Measurements from ENCODE around the gene CPO.

CPO gene

GRCh38 chr2:206939340-206939739, at the start of gene CPO:
CPO (plus strand) TSS chr2:206939518; CDS start chr2:206939600, 82 bp downstream.
- H3K4me3 ChIP-seq (ENCODE audit: low read length): no peak within 1 kb of the TSS
- H3K27me3 ChIP-seq (ENCODE audit: control insufficient read depth, low read length): no peaks in the 10 kb centered on the region
- no peaks in the 10 kb centered on the region for H3K4me1 ChIP-seq (ENCODE audit: control insufficient read depth, low read length)
- H3K36me3 ChIP-seq (ENCODE audit: control insufficient read depth, low read length): no peaks in the 10 kb centered on the region
- H3K27ac ChIP-seq (ENCODE audit: low read depth, low read length): no peak within 1 kb of the TSS
- TF ChIP-seq CTCF (IDR thresholded peaks at IDR 0.05; ENCODE audit: low read depth, low read length, poor library complexity, severe bottlenecking) (no peak), EZH2phosphoT487 (IDR thresholded peaks at IDR 0.05; ENCODE audit: borderline replicate concordance, low read length) (no peak)
- H4K20me1 ChIP-seq (ENCODE audit: control insufficient read depth, insufficient read depth, low read depth, low read length): no peaks in the 10 kb centered on the region
- no peaks in the 10 kb centered on the region for H3K9me3 ChIP-seq (ENCODE audit: control insufficient read depth, insufficient read depth, low read length)
- H3K4me2 ChIP-seq (ENCODE audit: low read length): no peak within 1 kb of the TSS
- no peaks in the 10 kb centered on the region for H3K9me2 ChIP-seq (replicated peaks; ENCODE audit: control insufficient read depth, low read length)
- no peaks in the 10 kb centered on the region for H3K79me2 ChIP-seq (ENCODE audit: control insufficient read depth, low read length)
- no peaks in the 10 kb centered on the region for H3F3A ChIP-seq (ENCODE audit: control insufficient read depth, insufficient read depth)

- no peak for TF ChIP-seq CTCF (IDR thresholded peaks at IDR 0.05; ENCODE audit: low read depth, low read length, poor library complexity, severe bottlenecking)
- Histone ChIP-seq H3K4me3 (ENCODE audit: low read length) (no peak overlapping the region), H3K4me2 (ENCODE audit: low read length) (no peak overlapping the region), H3K27me3 (ENCODE audit: control insufficient read depth, low read length) (no peaks in the 10 kb centered on the region), H3K9me3 (ENCODE audit: control insufficient read depth, insufficient read depth, low read length) (no peaks in the 10 kb centered on the region), H4K20me1 (ENCODE audit: control insufficient read depth, insufficient read depth, low read depth, low read length) (no peaks in the 10 kb centered on the region), H3K9me2 (replicated peaks; ENCODE audit: control insufficient read depth, low read length) (no peaks in the 10 kb centered on the region), H3K4me1 (ENCODE audit: control insufficient read depth, low read length) (no peaks in the 10 kb centered on the region), H3K79me2 (ENCODE audit: control insufficient read depth, low read length) (no peaks in the 10 kb centered on the region), H3K36me3 (ENCODE audit: control insufficient read depth, low read length) (no peaks in the 10 kb centered on the region), H3K27ac (ENCODE audit: low read depth, low read length) (no peak overlapping the region), H3F3A (ENCODE audit: control insufficient read depth, insufficient read depth) (no peaks in the 10 kb centered on the region)
These were observed 49.1 kb upstream of the CPO start for GRCh38 chr2:206890179-206890578.

GRCh38 chr2:206890926-206891325, 48.4 kb upstream of the CPO start:
- no peaks in the 10 kb centered on the region for H3K9me3 ChIP-seq (ENCODE audit: control insufficient read depth, insufficient read depth, low read length)
- H3K4me3 ChIP-seq (ENCODE audit: low read length): no peak overlapping the region
- no peaks in the 10 kb centered on the region for H3F3A ChIP-seq (ENCODE audit: control insufficient read depth, insufficient read depth)
- TF ChIP-seq EZH2phosphoT487 (IDR thresholded peaks at IDR 0.05; ENCODE audit: borderline replicate concordance, low read length) (no peak), CTCF (IDR thresholded peaks at IDR 0.05; ENCODE audit: low read depth, low read length, poor library complexity, severe bottlenecking) (no peak)
- H3K79me2 ChIP-seq (ENCODE audit: control insufficient read depth, low read length): no peaks in the 10 kb centered on the region
- no peaks in the 10 kb centered on the region for H4K20me1 ChIP-seq (ENCODE audit: control insufficient read depth, insufficient read depth, low read depth, low read length)
- H3K4me1 ChIP-seq (ENCODE audit: control insufficient read depth, low read length): no peaks in the 10 kb centered on the region
- H3K27ac ChIP-seq (ENCODE audit: low read depth, low read length): no peak overlapping the region
- H3K27me3 ChIP-seq (ENCODE audit: control insufficient read depth, low read length): no peaks in the 10 kb centered on the region
- no peak overlapping the region for H3K4me2 ChIP-seq (ENCODE audit: low read length)
- no peaks in the 10 kb centered on the region for H3K9me2 ChIP-seq (replicated peaks; ENCODE audit: control insufficient read depth, low read length)
- H3K36me3 ChIP-seq (ENCODE audit: control insufficient read depth, low read length): no peaks in the 10 kb centered on the region

GRCh38 chr2:206915121-206915520, 24.2 kb upstream of the CPO start:
- H3K27ac ChIP-seq (ENCODE audit: low read depth, low read length): no peak overlapping the region
- no peaks in the 10 kb centered on the region for H3K27me3 ChIP-seq (ENCODE audit: control insufficient read depth, low read length)
- H4K20me1 ChIP-seq (ENCODE audit: control insufficient read depth, insufficient read depth, low read depth, low read length): no peaks in the 10 kb centered on the region
- H3K4me2 ChIP-seq (ENCODE audit: low read length): no peak overlapping the region
- no peak overlapping the region for H3K4me3 ChIP-seq (ENCODE audit: low read length)
- no peaks in the 10 kb centered on the region for H3K9me3 ChIP-seq (ENCODE audit: control insufficient read depth, insufficient read depth, low read length)
- H3K79me2 ChIP-seq (ENCODE audit: control insufficient read depth, low read length): no peaks in the 10 kb centered on the region
- no peaks in the 10 kb centered on the region for H3K4me1 ChIP-seq (ENCODE audit: control insufficient read depth, low read length)
- no peaks in the 10 kb centered on the region for H3K9me2 ChIP-seq (replicated peaks; ENCODE audit: control insufficient read depth, low read length)
- TF ChIP-seq CTCF (IDR thresholded peaks at IDR 0.05; ENCODE audit: low read depth, low read length, poor library complexity, severe bottlenecking) (no peak), EZH2phosphoT487 (IDR thresholded peaks at IDR 0.05; ENCODE audit: borderline replicate concordance, low read length) (no peak)
- H3F3A ChIP-seq (ENCODE audit: control insufficient read depth, insufficient read depth): no peaks in the 10 kb centered on the region
- no peaks in the 10 kb centered on the region for H3K36me3 ChIP-seq (ENCODE audit: control insufficient read depth, low read length)
